DOHH2 (cell line): Measurements from ENCODE around the gene VPS41.

Experiments
- EZH2phosphoT487 ChIP-seq: fragments of 200-600 bp; sonication (generic); IDR thresholded peaks from 2 replicates; pipeline ENCODE4 v1.6.1; 2017; ENCODE audit warnings: borderline replicate concordance, mild to moderate bottlenecking, antibody characterized with exemption, low read length, moderate library complexity, mixed read lengths
- TF ChIP-seq, protein P1 (sequence below): fragments of 200-600 bp; sonication (generic); IDR thresholded peaks from one replicate; pipeline ENCODE4 v1.5.1; 2014; ENCODE audit warnings: antibody characterized with exemption, mild to moderate bottlenecking, low read depth, low read length; ENCODE audit not compliant: poor library complexity, severe bottlenecking

GRCh38 chr7:38820571-38820970, 88.4 kb downstream of the VPS41 start:
- TF ChIP-seq, protein P1, sequence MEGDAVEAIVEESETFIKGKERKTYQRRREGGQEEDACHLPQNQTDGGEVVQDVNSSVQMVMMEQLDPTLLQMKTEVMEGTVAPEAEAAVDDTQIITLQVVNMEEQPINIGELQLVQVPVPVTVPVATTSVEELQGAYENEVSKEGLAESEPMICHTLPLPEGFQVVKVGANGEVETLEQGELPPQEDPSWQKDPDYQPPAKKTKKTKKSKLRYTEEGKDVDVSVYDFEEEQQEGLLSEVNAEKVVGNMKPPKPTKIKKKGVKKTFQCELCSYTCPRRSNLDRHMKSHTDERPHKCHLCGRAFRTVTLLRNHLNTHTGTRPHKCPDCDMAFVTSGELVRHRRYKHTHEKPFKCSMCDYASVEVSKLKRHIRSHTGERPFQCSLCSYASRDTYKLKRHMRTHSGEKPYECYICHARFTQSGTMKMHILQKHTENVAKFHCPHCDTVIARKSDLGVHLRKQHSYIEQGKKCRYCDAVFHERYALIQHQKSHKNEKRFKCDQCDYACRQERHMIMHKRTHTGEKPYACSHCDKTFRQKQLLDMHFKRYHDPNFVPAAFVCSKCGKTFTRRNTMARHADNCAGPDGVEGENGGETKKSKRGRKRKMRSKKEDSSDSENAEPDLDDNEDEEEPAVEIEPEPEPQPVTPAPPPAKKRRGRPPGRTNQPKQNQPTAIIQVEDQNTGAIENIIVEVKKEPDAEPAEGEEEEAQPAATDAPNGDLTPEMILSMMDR = no peak
- no peak for TF ChIP-seq EZH2phosphoT487
